Upper lobe of left lung (tissue), 6 donors: ENCODE data around the gene MORF4L1. TPM values are rescaled to one million over a fixed set of nuclear protein-coding genes. Genes with fewer than 3 reads are reported as not detected.

Experiments
- ATAC-seq, 2 donors: fragments of 200-7000 bp; cut with Tn5 transposase; one replicate each; pipeline ENCODE4 v1.9.1; 2022; ENCODE audit warnings: mild to moderate bottlenecking in 2 of 2, moderate library complexity in 2 of 2; ENCODE audit not compliant: low FRiP score in 2 of 2
- DNase-seq, 2 donors: peaks; one replicate each; pipeline ENCODE4 v3.0.0-alpha.2; 2019 to 2020
- H3K27ac ChIP-seq, 4 donors: fragments of 200-600 bp; sonication (generic); one replicate each; pipeline ENCODE4 v1.5.1; 2016 to 2019
- H3K27me3 ChIP-seq, 4 donors: fragments of 200-600 bp; sonication (generic); one replicate each; pipeline ENCODE4 v1.5.1; 2017 to 2019
- H3K36me3 ChIP-seq, 4 donors: fragments of 200-600 bp; sonication (generic); one replicate each; pipeline ENCODE4 v1.5.1; 2016 to 2019
- H3K4me1 ChIP-seq, 4 donors: fragments of 200-600 bp; sonication (generic); one replicate each; pipeline ENCODE4 v1.5.1; 2018 to 2019
- H3K4me3 ChIP-seq, 4 donors: fragments of 200-600 bp; sonication (generic); one replicate each; pipeline ENCODE4 v1.5.1; 2017 to 2019; ENCODE audit warnings: mild to moderate bottlenecking in 2 of 4, moderate library complexity in 1 of 4
- H3K9me3 ChIP-seq, 4 donors: fragments of 200-600 bp; sonication (generic); one replicate each; pipeline ENCODE4 v1.5.1; 2018 to 2019
- EP300 ChIP-seq, 4 donors: sonication (generic); formaldehyde crosslinking; IDR thresholded peaks; one replicate each; pipeline ENCODE4 v1.5.1; 2017; ENCODE audit warnings: antibody characterized with exemption in 4 of 4, control low read depth in 2 of 4
- POLR2A ChIP-seq, 4 donors: fragments of 450-650 bp; IDR thresholded peaks; one replicate each; pipeline ENCODE4 v1.5.1; 2016 to 2017; ENCODE audit warnings: antibody characterized with exemption in 4 of 4, mild to moderate bottlenecking in 2 of 4
- POLR2AphosphoS5 ChIP-seq, 2 donors: sonication (generic); formaldehyde crosslinking; IDR thresholded peaks; one replicate each; pipeline ENCODE4 v1.5.1; 2017; ENCODE audit warnings: antibody characterized with exemption in 2 of 2
- WGBS, 2 donors: methylation state at CpG; one replicate each; pipeline ENCODE4 v1.1.5; 2017 to 2018; 5-methylcytosine and 5-hydroxymethylcytosine counted together
- total RNA-seq, 6 donors: library from RNA; depleted of rRNA in 4 of 6; stranded (reverse); fragments of >200 nt in 4 of 6; gene quantifications; one replicate each; pipeline versions ENCODE4 v1.1.0 to v1.2.1, GENCODE V29; 2016 to 2021
- TF ChIP-seq, protein P1 (sequence below), 6 experiments: fragments of 450-650 bp in 4 of 6; fragments of 200-600 bp in 2 of 6; sonication (generic) in 2 of 6; IDR thresholded peaks; one replicate each; pipeline ENCODE4 v1.5.1; 2016 to 2019; ENCODE audit warnings: antibody characterized with exemption in 6 of 6
- donor health status: DM: no; HTN: no; CAD: no; lungs with moderate emphysema.
- donor health status: DM: no; HTN: yes; CAD: no; lungs with severe emphysema.

The MORF4L1 gene
- total RNA-seq, 6 donors from 2014 or later = 202 to 462 (median 292) TPM

DNA sequence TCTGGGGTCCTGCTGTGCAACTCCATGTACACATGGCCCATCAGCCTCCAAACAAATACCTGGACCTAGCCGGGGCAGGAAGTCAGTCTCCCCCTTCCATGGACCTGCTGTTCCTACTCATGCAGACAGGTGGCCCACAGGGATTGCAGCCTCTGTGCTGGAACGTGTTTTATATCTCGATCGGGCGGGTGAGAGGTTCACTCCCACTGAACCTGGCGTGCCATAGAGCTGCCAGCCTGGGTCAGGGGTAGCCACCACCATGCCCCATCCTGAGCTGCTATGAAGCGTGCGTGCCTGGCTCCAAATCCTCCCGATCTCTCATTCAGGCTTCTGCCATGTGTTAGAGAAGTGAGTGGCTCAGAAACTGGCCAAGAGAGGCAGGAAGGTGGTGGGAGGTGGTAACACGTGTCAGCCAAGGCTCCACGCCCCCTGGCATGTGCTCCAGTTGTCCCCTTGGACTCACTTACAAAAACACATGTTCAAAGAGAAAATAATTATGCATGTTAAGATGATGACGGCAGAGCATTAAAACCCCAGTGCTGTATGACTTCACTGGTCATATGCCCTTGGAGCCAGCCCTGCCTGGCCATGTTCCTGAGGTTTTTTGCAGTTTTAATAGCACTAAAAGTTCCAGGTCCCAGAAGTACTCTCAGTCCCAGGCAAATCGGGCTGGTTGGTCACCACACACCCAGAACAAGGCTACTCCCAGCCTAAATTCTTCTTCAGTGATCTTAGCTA lies 41.5 kb downstream of the MORF4L1 start:
- 57 to 64% methylated on average over 7 to 13 of the region's 13 CpGs for WGBS, 2 donors
- Histone ChIP-seq H3K36me3 (peaks cover 0 to 73% (median 21%) of the 10 kb centered on the region in 4 donors), H3K4me3 (no peak overlapping the region), H3K4me1 (peaks cover 24 to 58% (median 40%) of the 10 kb centered on the region in 4 donors), H3K27me3 (no peaks in the 10 kb centered on the region), H3K9me3 (no peaks in the 10 kb centered on the region), H3K27ac (peak overlapping the region in 3 of 4 donors; percentile 25 to 57 (median 45))
- DNase-seq = no peak
- TF ChIP-seq, protein P1, sequence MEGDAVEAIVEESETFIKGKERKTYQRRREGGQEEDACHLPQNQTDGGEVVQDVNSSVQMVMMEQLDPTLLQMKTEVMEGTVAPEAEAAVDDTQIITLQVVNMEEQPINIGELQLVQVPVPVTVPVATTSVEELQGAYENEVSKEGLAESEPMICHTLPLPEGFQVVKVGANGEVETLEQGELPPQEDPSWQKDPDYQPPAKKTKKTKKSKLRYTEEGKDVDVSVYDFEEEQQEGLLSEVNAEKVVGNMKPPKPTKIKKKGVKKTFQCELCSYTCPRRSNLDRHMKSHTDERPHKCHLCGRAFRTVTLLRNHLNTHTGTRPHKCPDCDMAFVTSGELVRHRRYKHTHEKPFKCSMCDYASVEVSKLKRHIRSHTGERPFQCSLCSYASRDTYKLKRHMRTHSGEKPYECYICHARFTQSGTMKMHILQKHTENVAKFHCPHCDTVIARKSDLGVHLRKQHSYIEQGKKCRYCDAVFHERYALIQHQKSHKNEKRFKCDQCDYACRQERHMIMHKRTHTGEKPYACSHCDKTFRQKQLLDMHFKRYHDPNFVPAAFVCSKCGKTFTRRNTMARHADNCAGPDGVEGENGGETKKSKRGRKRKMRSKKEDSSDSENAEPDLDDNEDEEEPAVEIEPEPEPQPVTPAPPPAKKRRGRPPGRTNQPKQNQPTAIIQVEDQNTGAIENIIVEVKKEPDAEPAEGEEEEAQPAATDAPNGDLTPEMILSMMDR (IDR thresholded peaks at IDR 0.05) = peak in 5 of 6 experiments; percentile 12 to 71 (median 53)
- no peak for TF ChIP-seq POLR2AphosphoS5 (IDR thresholded peaks at IDR 0.05)
- peak; percentile 2 to 74 for ATAC-seq

DNA sequence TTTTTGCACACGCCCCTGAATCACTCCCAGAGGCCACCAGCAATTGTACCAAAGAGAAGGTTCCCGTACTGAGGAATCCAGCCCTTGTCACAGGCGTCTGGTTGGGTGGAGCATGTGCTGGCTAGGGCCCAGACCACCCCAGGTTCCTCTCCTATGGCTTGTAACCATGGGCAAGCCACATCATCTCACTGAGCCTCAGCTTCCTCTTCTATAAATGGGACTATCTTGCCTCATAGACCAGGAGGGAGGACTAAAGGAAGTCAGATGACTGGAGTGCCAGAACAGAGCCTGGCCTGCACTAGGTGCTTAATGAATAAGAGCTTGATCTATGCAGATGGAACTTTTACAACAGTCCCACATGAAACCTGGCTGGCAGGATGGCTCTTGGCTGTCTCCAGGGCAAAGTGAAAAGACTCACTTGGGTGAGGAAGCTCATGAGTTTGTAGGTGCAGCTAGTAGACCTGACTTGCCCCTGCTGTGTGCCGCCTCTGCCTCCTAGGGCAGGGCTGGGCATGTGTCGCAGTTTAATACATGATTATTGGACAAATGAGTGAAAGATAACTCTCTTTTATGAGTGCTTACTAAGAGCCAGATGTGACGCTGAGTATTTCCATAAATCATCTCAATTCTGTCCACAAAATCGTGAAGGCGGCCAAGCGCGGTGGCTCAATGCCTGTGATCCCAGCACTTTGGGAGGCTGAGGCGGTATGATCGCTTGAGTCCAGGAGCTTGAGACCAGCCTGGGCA lies 42.8 kb downstream of the MORF4L1 start:
- WGBS, 2 donors = 78 to 83% methylated on average over 12 of the region's 12 CpGs
- TF ChIP-seq EP300 (IDR thresholded peaks at IDR 0.05) (no peak), POLR2A (IDR thresholded peaks at IDR 0.05) (peak in 1 of 4 donors; percentile 30)
- no peaks in the 10 kb centered on the region for H3K9me3 ChIP-seq
- peak overlapping the region in 3 of 4 donors; percentile 25 to 45 (median 44) for H3K27ac ChIP-seq
- no peak overlapping the region for H3K4me3 ChIP-seq
- H3K36me3 ChIP-seq = peaks cover 0 to 73% (median 27%) of the 10 kb centered on the region in 4 donors
- DNase-seq (peak in 1 of 2 donors; percentile 78), ATAC-seq (peak; percentile 76 to 79)
- peaks cover 24 to 46% (median 40%) of the 10 kb centered on the region in 4 donors for H3K4me1 ChIP-seq
- H3K27me3 ChIP-seq = no peaks in the 10 kb centered on the region

DNA sequence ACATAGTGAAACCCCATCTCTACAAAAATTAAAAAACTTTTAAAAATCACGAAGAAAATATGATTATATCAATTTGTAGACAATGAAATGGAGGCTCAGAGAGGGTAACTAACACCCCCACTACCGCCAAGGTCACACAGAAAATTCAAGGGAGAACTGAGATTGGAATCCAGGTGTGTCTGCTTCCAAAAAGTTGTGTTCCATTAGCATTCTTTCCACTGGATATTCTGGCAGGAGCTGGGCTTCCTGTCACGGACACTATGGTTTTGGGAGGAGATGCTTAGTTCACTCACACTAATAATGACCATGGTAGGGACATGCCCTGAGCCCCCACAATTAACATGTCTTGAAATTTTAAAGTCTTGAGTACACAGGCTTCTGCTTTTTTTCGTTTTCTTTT lies 43.4 kb downstream of the MORF4L1 start:
- Histone ChIP-seq H3K36me3 (peaks cover 0 to 72% (median 28%) of the 10 kb centered on the region in 4 donors), H3K4me1 (peaks cover 24 to 44% (median 36%) of the 10 kb centered on the region in 4 donors)

DNA sequence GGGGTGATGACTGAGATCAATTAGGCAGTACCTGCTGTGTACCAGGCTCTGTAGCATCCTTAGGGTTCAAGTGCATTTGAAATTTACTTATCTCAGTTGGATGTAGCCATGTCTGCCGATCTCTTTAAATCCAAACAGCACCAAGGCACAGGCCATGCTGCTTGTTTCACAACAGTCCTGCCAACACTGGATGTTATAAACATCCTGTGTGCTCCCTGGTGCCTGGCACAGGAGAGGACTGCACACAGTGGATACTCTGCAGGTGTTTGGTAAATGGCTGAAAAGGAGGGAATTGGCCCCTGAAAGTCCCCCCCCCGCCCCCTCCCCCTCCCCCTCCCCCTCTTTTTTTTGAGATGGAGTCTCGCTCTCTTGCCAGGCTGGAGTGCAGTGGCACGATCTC lies 45.2 kb downstream of the MORF4L1 start:
- Histone ChIP-seq H3K36me3 (peaks cover 14 to 72% (median 45%) of the 10 kb centered on the region in 4 donors), H3K4me3 (no peak overlapping the region), H3K27ac (peak overlapping the region in 2 of 4 donors; percentile 4 to 23), H3K4me1 (peaks cover 24 to 37% (median 29%) of the 10 kb centered on the region in 4 donors), H3K27me3 (no peaks in the 10 kb centered on the region), H3K9me3 (no peaks in the 10 kb centered on the region)
- DNase-seq = no peak
- WGBS, 2 donors = 54 to 76% methylated on average over 1 to 3 of the region's 4 CpGs
- no peak for ATAC-seq
- TF ChIP-seq POLR2AphosphoS5 (IDR thresholded peaks at IDR 0.05) = no peak
- no peak for TF ChIP-seq POLR2A (IDR thresholded peaks at IDR 0.05)
- TF ChIP-seq, protein P1 (IDR thresholded peaks at IDR 0.05) = no peak
- no peak for TF ChIP-seq EP300 (IDR thresholded peaks at IDR 0.05)

More for the DNA sequence above, 43.4 kb downstream of the MORF4L1 start:
- WGBS, 2 donors = 83 to 85% methylated on average over 4 of the region's 4 CpGs
- TF ChIP-seq, protein P1 (IDR thresholded peaks at IDR 0.05) = no peak
- TF ChIP-seq EP300 (IDR thresholded peaks at IDR 0.05) = no peak
- Histone ChIP-seq H3K9me3 (no peaks in the 10 kb centered on the region), H3K27me3 (no peaks in the 10 kb centered on the region), H3K4me3 (no peak overlapping the region), H3K27ac (peak overlapping the region in 2 of 4 donors; percentile 44 to 57)
- no peak for DNase-seq
- no peak for ATAC-seq

DNA sequence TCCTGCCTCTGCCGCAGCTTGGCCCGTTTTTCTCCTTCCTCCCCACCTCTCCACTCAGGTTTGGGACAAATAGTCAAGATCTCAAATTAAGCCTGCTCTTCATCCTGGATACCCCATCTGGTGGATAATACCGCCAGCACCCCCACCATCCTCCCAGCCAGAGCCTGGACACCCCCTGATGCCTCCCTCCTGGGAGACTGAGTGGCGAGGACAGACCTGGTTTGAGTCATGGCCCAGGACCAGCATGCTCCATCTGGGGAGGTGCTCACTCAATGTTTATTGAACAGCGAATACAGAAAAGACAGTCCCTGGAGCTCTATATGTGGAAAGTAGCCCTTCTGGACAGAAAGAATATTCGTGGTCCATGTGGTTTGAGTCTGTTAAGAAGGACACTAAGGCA lies 48.8 kb downstream of the MORF4L1 start:
- Histone ChIP-seq H3K36me3 (peaks cover 41 to 85% (median 72%) of the 10 kb centered on the region in 4 donors), H3K27me3 (no peaks in the 10 kb centered on the region), H3K27ac (no peak overlapping the region), H3K4me1 (peaks cover 9 to 17% (median 12%) of the 10 kb centered on the region in 4 donors), H3K4me3 (no peak overlapping the region), H3K9me3 (no peaks in the 10 kb centered on the region)
- ATAC-seq (no peak), DNase-seq (no peak)
- WGBS, 2 donors = 81 to 86% methylated on average over 6 of the region's 6 CpGs
- TF ChIP-seq EP300 (IDR thresholded peaks at IDR 0.05) = no peak
- peak in 1 of 4 donors; percentile 40 for TF ChIP-seq POLR2A (IDR thresholded peaks at IDR 0.05)
